Transverse colon (tissue), 4 donors: ENCODE measurements around the gene CTNNBIP1. TPM values are rescaled to one million over a fixed set of nuclear protein-coding genes. Genes with fewer than 3 reads are reported as not detected.

Experiments used
- DNase-seq: peaks from one replicate; pipeline ENCODE4 v3.0.0-alpha.2; 2019
- H3K27ac ChIP-seq, 4 donors: fragments of 200-600 bp; sonication (generic); 2 replicates each; pipeline ENCODE4 v1.5.1; 2016 to 2018; ENCODE audit warnings: inconsistent platforms in 4 of 4
- H3K27me3 ChIP-seq: fragments of 200-600 bp; sonication (generic); 2 replicates; pipeline ENCODE4 v1.5.1; 2017; ENCODE audit warnings: inconsistent platforms
- H3K36me3 ChIP-seq, 4 donors: fragments of 200-600 bp; sonication (generic); 2 replicates each; pipeline ENCODE4 v1.5.1; 2017 to 2019; ENCODE audit warnings: inconsistent platforms in 4 of 4
- H3K4me1 ChIP-seq, 4 donors: fragments of 200-600 bp; sonication (generic); 2 replicates each; pipeline ENCODE4 v1.5.1; 2017 to 2020; ENCODE audit warnings: inconsistent platforms in 4 of 4
- H3K4me3 ChIP-seq, 4 donors: fragments of 200-600 bp; sonication (generic); 1 replicate in 1 of 4; 2 replicates in 3 of 4; pipeline versions ENCODE4 v1.5.1 to v1.6.1; 2017 to 2019; ENCODE audit warnings: inconsistent platforms in 4 of 4
- H3K9me3 ChIP-seq, 2 donors: fragments of 200-600 bp; sonication (generic); 2 replicates each; pipeline ENCODE4 v1.5.1; 2017 to 2019; ENCODE audit warnings: inconsistent platforms in 2 of 2
- EP300 ChIP-seq: sonication (generic); formaldehyde crosslinking; IDR thresholded peaks from one replicate; pipeline ENCODE4 v1.6.1; 2017; ENCODE audit warnings: antibody characterized with exemption, low read depth
- POLR2A ChIP-seq: fragments of 450-650 bp; IDR thresholded peaks from one replicate; pipeline ENCODE4 v1.6.1; 2016; ENCODE audit warnings: antibody characterized with exemption, mild to moderate bottlenecking, moderate library complexity
- POLR2AphosphoS5 ChIP-seq, 3 donors: sonication (generic); formaldehyde crosslinking; IDR thresholded peaks; one replicate each; pipeline ENCODE4 v1.6.1; 2016; ENCODE audit warnings: antibody characterized with exemption in 3 of 3
- WGBS, 2 donors: methylation state at CpG; one replicate each; pipeline ENCODE4 v1.1.5; 2018; ENCODE audit warnings: low coverage in 1 of 2; 5-methylcytosine and 5-hydroxymethylcytosine counted together
- in situ Hi-C, 4 donors: fragments of 200-750 bp; cut with MboI; loops; one replicate each; pipeline versions ENCODE4 v1.15.0 to v1.15.1; 2017; ENCODE audit warnings: low sequenced_read_pairs in 3 of 4, low pct_ligation_motif_present in 1 of 4, low pct_unique_long_range_greater_than_20kb in 1 of 4
- intact Hi-C: fragments of 100-400 bp; cut with DNase I; formaldehyde crosslinking; loops from one replicate; pipeline ENCODE4 v1.15.1; 2023; ENCODE audit warnings: low total_unique reads
- total RNA-seq, 4 donors: library from RNA; depleted of rRNA; stranded (reverse); fragments of >200 nt; gene quantifications; one replicate each; pipeline ENCODE4 v1.1.0, GENCODE V29; 2016
- TF ChIP-seq, protein P1 (sequence below), 5 experiments: fragments of 200-600 bp in 3 of 5; fragments of 450-650 bp in 2 of 5; sonication (generic) in 3 of 5; IDR thresholded peaks; 1 replicate in 2 of 5; 2 replicates in 3 of 5; pipeline ENCODE4 v1.5.1; 2016 to 2017; ENCODE audit warnings: antibody characterized with exemption in 5 of 5, inconsistent platforms in 3 of 5, mild to moderate bottlenecking in 2 of 5, moderate library complexity in 1 of 5

Gene CTNNBIP1, protein sequence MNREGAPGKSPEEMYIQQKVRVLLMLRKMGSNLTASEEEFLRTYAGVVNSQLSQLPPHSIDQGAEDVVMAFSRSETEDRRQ
- total RNA-seq, result 10 to 100 TPM in 3 of 4 donors, 1 to 10 TPM in 1; 7.9 to 24.4 (median 15.7) TPM

DNA sequence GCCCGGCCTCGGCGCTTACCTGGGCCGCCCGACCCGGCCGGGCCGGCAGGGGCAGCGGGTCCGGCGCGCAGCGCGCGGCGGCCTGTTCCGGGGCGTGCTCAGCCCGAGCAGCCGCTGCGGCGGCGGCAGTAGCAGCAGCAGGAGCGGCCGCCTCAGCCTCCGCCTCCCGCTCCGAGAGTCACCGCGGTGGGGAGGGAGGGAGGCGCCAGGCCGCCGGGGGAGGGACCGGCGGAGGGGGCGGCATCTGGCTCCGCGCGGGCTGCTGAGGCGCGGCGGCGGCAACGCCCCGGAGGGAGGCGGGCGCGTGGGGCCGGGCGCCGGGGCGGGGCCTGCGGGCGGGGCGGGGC, at the start of gene CTNNBIP1:
Gene CTNNBIP1, minus strand, starts transcription at position 194 of the 347 bp plus-strand sequence. CDS start 38,205 bp downstream, outside the sequence.
- peak within 1 kb of the TSS; percentile 72 to 92 (median 80) for H3K4me3 ChIP-seq
- 0% methylated on average over 4 of the region's 55 CpGs; no CpG with 5 or more reads in 1 of the 2 donors for WGBS, 2 donors
- H3K9me3 ChIP-seq, result no peaks in the 10 kb centered on the region
- TF ChIP-seq POLR2A, result no peak
- no peak for TF ChIP-seq EP300
- TF ChIP-seq POLR2AphosphoS5 (IDR thresholded peaks at IDR 0.05), result peak; percentile 60 to 78 (median 71)
- TF ChIP-seq, protein P1, sequence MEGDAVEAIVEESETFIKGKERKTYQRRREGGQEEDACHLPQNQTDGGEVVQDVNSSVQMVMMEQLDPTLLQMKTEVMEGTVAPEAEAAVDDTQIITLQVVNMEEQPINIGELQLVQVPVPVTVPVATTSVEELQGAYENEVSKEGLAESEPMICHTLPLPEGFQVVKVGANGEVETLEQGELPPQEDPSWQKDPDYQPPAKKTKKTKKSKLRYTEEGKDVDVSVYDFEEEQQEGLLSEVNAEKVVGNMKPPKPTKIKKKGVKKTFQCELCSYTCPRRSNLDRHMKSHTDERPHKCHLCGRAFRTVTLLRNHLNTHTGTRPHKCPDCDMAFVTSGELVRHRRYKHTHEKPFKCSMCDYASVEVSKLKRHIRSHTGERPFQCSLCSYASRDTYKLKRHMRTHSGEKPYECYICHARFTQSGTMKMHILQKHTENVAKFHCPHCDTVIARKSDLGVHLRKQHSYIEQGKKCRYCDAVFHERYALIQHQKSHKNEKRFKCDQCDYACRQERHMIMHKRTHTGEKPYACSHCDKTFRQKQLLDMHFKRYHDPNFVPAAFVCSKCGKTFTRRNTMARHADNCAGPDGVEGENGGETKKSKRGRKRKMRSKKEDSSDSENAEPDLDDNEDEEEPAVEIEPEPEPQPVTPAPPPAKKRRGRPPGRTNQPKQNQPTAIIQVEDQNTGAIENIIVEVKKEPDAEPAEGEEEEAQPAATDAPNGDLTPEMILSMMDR (IDR thresholded peaks at IDR 0.05), result no peak
- no peak for DNase-seq
- peak within 1 kb of the TSS; percentile 93 to 97 (median 94) for H3K27ac ChIP-seq
- H3K4me1 ChIP-seq, result peaks cover 6 to 32% (median 26%) of the 10 kb centered on the region in 4 donors
- H3K27me3 ChIP-seq, result no peaks in the 10 kb centered on the region
- in situ Hi-C loops, result no loop called here
- intact Hi-C loops, result no loop called here
- no peaks in the 10 kb centered on the region for H3K36me3 ChIP-seq

DNA sequence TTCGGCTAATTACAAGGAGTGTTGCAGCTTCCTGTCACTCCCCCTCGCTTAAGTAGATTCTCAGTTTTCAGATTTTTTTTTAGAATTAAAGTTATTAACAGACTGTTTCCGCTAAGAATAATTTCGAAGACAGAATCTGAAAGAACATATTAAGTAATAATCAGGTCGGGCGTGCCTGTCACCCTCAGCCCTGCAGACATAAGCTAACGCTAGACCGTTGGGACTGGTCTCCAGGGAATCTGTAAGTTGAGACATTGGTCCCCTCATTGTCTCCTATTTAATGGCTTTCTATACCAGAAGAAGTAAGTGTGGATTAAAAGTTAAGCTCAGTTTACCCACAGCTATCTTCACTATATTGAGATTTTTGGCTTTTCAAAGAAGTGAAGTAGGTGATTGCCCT, 47.7 kb upstream of the CTNNBIP1 start:
- no peak overlapping the region for H3K4me3 ChIP-seq
- no peaks in the 10 kb centered on the region for H3K36me3 ChIP-seq
- H3K27ac ChIP-seq, result no peak overlapping the region
- no peak for DNase-seq
- H3K9me3 ChIP-seq, result no peaks in the 10 kb centered on the region
- intact Hi-C loops, result no loop called here
- in situ Hi-C loops, result loop anchor here in 1 of 4 donors (10.0 kb wide), 1 partner anchor 77 kb away; the partner anchor contains the start of gene UBE4B
- TF ChIP-seq, protein P1 (IDR thresholded peaks at IDR 0.05), result no peak
- TF ChIP-seq POLR2A, result no peak
- no peak for TF ChIP-seq POLR2AphosphoS5 (IDR thresholded peaks at IDR 0.05)
- TF ChIP-seq EP300, result no peak
- no peaks in the 10 kb centered on the region for H3K27me3 ChIP-seq
- H3K4me1 ChIP-seq, result no peaks in the 10 kb centered on the region
- 90 to 92% methylated on average over 8 of the region's 8 CpGs for WGBS, 2 donors

DNA sequence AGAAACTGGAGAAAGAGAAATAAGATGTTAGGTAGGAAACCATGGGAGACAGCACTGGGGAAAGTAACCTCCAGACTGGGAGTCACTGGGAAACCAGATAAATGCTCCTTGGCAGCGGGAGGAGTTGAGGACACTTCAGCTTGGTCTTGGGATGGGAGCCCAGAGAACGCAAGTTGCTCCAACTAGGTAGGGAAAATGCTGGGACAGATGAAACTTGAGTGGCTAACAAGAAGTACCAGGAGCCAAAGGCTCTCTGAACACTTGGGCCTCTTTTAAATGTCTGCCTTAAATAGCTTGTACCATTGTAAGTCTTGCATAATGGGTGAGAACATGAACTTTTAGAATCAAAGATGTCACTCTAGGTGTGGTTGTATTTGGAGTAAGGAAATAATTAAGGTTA, 36.2 kb upstream of the CTNNBIP1 start:
- intact Hi-C loops (no loop called here), in situ Hi-C loops (loop anchor here in 1 of 4 donors (10.0 kb wide), 1 partner anchor 72 kb away; no protein-coding TSS in a partner anchor)
- no peaks in the 10 kb centered on the region for H3K36me3 ChIP-seq
- no peaks in the 10 kb centered on the region for H3K9me3 ChIP-seq
- 96 to 100% methylated on average over 2 of the region's 2 CpGs for WGBS, 2 donors
- H3K27me3 ChIP-seq, result no peaks in the 10 kb centered on the region
- TF ChIP-seq EP300 (no peak), POLR2AphosphoS5 (IDR thresholded peaks at IDR 0.05) (no peak), POLR2A (no peak)
- TF ChIP-seq, protein P1 (IDR thresholded peaks at IDR 0.05), result no peak
- H3K4me1 ChIP-seq, result peaks cover 4 to 37% (median 17%) of the 10 kb centered on the region in 4 donors
- no peak overlapping the region for H3K4me3 ChIP-seq
- H3K27ac ChIP-seq, result no peak overlapping the region
- no peak for DNase-seq

DNA sequence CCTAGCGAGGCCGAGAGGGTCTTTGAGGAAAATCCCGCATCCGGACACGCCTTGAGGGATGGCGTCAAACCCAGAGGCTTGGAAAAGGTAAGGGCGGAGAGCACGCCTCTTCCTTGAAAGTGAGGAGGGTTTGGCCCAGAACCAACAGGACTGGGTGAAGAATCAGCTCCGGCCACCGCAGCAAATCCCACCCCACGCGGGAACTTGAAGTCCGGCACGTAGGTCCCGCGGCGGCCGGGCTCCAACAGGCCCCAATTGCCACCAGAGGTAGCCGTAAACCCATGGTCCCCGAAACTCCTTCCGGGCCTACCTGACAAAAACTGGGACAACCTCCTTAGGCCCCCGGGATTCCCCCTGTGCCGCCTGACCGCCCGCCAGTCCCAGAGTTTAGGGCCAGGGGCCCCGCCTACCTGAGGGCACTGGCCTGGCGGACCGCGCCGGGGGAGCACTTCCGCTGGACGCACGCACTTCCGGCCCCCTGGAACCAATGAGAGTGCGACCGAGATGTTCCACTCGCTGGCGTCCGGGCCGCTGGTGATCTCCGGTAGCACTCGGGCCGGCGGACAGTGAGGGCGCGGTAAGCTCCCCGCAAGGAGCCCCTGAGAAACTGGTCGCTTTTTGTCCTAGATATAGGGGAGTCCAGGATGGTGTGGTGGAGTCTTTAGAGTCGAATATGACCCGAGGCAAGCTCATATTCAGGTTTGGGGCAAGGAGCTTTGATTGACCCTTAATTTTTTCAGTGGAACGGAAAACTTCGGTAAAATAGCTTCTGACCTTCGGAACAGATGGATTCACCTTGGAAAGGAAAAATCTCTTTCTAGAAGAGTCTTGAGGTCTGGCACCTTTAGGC, 33.1 kb upstream of the CTNNBIP1 start, which contains the start of the genes LZIC and NMNAT1:
Gene LZIC, minus strand, starts transcription at position 453 of the 850 bp plus-strand sequence. CDS start 6,772 bp downstream, outside the sequence.
Gene NMNAT1, plus strand, starts transcription at position 537 of the 850 bp plus-strand sequence. CDS start 28,599 bp downstream, outside the sequence.
- TF ChIP-seq, protein P1 (IDR thresholded peaks at IDR 0.05), result peak in 2 of 5 experiments; percentile 17 to 25
- TF ChIP-seq POLR2A, result peak; percentile 97
- TF ChIP-seq EP300, result no peak
- TF ChIP-seq POLR2AphosphoS5 (IDR thresholded peaks at IDR 0.05), result peak; percentile 93 to 95 (median 94)
- DNase-seq, result peak; percentile 95
- no peaks in the 10 kb centered on the region for H3K27me3 ChIP-seq
- peak within 1 kb of the TSS; percentile 92 to 94 (median 94) for H3K27ac ChIP-seq
- 0% methylated on average over 47 of the region's 53 CpGs; no CpG with 5 or more reads in 1 of the 2 donors for WGBS, 2 donors
- intact Hi-C loops, result loop anchor here (2.0 kb wide), 1 partner anchor 68 kb away; no protein-coding TSS in a partner anchor
- peaks cover 0 to 6% (median 0%) of the 10 kb centered on the region in 4 donors for H3K36me3 ChIP-seq
- in situ Hi-C loops, result loop anchor here in 1 of 4 donors (10.0 kb wide), 1 partner anchor 68 kb away; no protein-coding TSS in a partner anchor
- H3K9me3 ChIP-seq, result no peaks in the 10 kb centered on the region
- peak within 1 kb of the TSS; percentile 54 to 90 (median 61) for H3K4me3 ChIP-seq
- peaks cover 4 to 26% (median 15%) of the 10 kb centered on the region in 4 donors for H3K4me1 ChIP-seq
